Stomach smooth muscle (tissue), 2 donors: Measurements from ENCODE around the gene UXS1.

Source experiments
- H3K27ac ChIP-seq: one replicate; pipeline ENCODE4 v1.7.0; 2013; ENCODE audit warnings: mild to moderate bottlenecking, low read length, inconsistent platforms
- H3K27me3 ChIP-seq, 2 donors: one replicate each; pipeline ENCODE4 v1.7.0; 2013; ENCODE audit warnings: low read length in 2 of 2; ENCODE audit not compliant: insufficient read depth in 2 of 2, control insufficient read depth in 1 of 2
- H3K36me3 ChIP-seq, 2 donors: one replicate each; pipeline ENCODE4 v1.7.0; 2013; ENCODE audit warnings: low read length in 2 of 2; ENCODE audit not compliant: control insufficient read depth in 2 of 2, insufficient read depth in 2 of 2
- H3K4me1 ChIP-seq: one replicate; pipeline ENCODE4 v1.7.0; 2013; ENCODE audit warnings: low read length; ENCODE audit not compliant: control insufficient read depth, insufficient read depth
- H3K4me3 ChIP-seq, 2 donors: one replicate each; pipeline ENCODE4 v1.7.0; 2013; ENCODE audit warnings: low read length in 2 of 2
- H3K9ac ChIP-seq, 2 donors: one replicate each; pipeline ENCODE4 v1.7.0; 2013; ENCODE audit warnings: low read length in 2 of 2, mild to moderate bottlenecking in 1 of 2
- H3K9me3 ChIP-seq, 2 donors: one replicate each; pipeline ENCODE4 v1.7.0; 2013; ENCODE audit warnings: low read length in 2 of 2; ENCODE audit not compliant: control insufficient read depth in 2 of 2
- donor health status: healthy.
- donor health status: Pancreatic carcinoma.

UXS1 gene

GRCh38 chr2:106120432-106120831 is 73.7 kb downstream of the UXS1 start:
- Histone ChIP-seq H3K4me1 (peaks cover 8% of the 10 kb centered on the region), H3K36me3 (peaks cover 23 to 41% of the 10 kb centered on the region in 2 donors), H3K9ac (no peak overlapping the region), H3K4me3 (no peak overlapping the region), H3K27me3 (no peaks in the 10 kb centered on the region), H3K9me3 (no peaks in the 10 kb centered on the region), H3K27ac (no peak overlapping the region)

DNA sequence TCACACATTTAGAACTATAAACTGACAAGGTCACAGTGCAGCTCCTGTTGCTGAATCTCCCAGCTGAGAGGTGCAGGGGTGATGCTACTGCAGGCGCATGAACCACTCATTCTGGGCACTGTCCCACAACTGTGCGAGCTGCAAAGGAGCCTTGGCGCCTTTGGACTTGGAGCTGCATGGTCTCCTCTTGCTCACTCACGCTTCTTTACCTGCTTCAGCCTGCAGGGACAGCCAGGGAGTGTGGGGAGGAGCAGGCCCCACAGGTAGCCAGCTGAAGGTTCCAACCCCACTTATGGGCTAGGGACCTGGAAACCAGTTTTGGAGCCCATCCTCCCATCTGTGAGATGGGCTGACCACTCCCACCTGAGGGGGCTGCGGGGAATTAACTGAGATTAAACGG is 75.0 kb downstream of the UXS1 start:
- Histone ChIP-seq H3K36me3 (peaks cover 20 to 40% of the 10 kb centered on the region in 2 donors), H3K27me3 (no peaks in the 10 kb centered on the region), H3K9me3 (no peaks in the 10 kb centered on the region), H3K9ac (no peak overlapping the region), H3K4me1 (peaks cover 8% of the 10 kb centered on the region), H3K27ac (no peak overlapping the region), H3K4me3 (no peak overlapping the region)

DNA sequence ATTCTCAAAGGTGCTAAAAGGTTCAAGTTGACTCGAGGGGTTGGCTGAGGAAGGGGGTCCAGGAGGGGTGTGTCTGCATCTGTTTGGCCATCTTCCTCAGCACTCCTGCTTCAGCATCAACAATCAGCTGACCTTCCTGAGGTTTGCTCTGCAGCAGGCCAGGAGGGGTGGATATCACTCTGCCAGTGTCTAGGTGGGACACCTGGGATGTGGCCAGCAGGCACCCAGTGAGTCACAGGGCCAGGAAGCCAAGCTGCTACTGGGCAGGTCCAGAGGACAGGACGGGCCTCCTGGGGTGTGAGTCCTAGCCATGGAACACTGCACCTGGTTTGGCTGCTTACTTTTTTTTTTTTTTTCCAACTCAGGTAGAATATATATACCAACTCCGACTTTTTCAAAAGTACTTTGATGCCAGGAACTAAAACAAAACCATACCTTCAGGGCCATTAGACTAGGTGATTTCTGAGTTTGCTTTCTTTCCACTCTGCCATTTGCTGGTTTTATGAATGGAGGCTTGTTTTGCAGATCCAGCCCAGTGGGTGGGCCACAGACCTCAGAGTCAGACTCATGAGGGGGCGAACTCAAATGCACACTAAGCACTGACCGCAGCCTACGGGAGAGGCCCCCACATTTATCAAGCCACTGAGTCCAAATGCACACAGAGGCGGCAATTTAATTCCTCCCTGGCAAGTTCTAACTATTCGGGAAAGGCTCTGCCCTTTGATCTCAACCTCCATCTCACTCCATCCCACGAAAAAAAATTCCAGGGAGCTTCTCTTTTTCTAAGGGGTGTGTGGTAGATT is 76.0 kb downstream of the UXS1 start:
- Histone ChIP-seq H3K4me1 (peaks cover 8% of the 10 kb centered on the region), H3K27me3 (no peaks in the 10 kb centered on the region), H3K9ac (no peak overlapping the region), H3K4me3 (no peak overlapping the region), H3K27ac (no peak overlapping the region), H3K9me3 (no peaks in the 10 kb centered on the region), H3K36me3 (peaks cover 20 to 38% of the 10 kb centered on the region in 2 donors)

- no peak overlapping the region for H3K27ac ChIP-seq
Measured at GRCh38 chr2:106117347-106117746, 76.8 kb downstream of the UXS1 start.

DNA sequence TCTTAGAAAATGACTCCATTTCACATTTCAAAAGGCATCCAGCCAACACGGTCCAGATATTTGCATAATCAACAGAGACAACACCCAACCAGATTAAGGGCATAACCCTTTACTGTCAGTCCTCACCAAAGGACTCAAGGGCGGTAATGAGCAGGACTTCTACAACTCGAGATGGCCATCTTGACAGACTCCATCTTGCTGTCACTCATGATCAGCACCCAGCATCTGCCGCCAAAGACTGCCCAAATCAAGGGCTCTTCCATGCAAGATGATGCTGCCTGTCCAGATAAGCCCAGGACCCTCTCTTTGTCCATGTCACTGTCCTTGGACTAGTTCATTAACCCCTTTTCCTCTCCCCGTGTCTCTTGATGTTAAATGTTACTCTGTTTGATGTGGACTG is 77.9 kb downstream of the UXS1 start:
- no peaks in the 10 kb centered on the region for H3K4me1 ChIP-seq
- no peak overlapping the region for H3K27ac ChIP-seq
- no peaks in the 10 kb centered on the region for H3K27me3 ChIP-seq
- H3K4me3 ChIP-seq = no peak overlapping the region
- no peaks in the 10 kb centered on the region for H3K9me3 ChIP-seq
- H3K36me3 ChIP-seq = peaks cover 24 to 44% of the 10 kb centered on the region in 2 donors
- H3K9ac ChIP-seq = no peak overlapping the region

More at GRCh38 chr2:106117347-106117746, 76.8 kb downstream of the UXS1 start:
- peaks cover 20 to 39% of the 10 kb centered on the region in 2 donors for H3K36me3 ChIP-seq
- no peak overlapping the region for H3K9ac ChIP-seq
- H3K4me1 ChIP-seq = peaks cover 7% of the 10 kb centered on the region
- H3K9me3 ChIP-seq = no peaks in the 10 kb centered on the region
- no peaks in the 10 kb centered on the region for H3K27me3 ChIP-seq
- no peak overlapping the region for H3K4me3 ChIP-seq

DNA sequence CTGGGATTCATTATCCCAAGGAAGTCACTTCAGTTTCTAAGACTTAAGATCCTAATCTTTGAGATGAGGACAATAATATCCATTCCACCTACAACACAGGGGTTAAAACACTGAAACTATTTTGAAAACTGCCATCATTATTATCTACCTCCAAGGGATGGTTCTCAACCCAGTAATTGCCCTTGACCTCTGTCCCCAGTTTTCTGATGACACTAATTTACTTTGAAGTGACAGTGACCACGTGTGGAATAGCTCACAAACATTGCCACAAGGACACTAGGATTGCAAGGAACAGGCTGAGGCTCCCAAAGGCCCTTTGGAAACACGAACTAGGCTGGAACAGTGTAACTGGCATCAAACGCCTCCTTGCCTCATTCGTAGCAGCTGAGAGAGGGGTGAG is 78.4 kb downstream of the UXS1 start:
- Histone ChIP-seq H3K27me3 (no peaks in the 10 kb centered on the region), H3K9ac (no peak overlapping the region), H3K4me3 (no peak overlapping the region), H3K9me3 (no peaks in the 10 kb centered on the region), H3K36me3 (peaks cover 19 to 46% of the 10 kb centered on the region in 2 donors), H3K27ac (no peak overlapping the region), H3K4me1 (no peaks in the 10 kb centered on the region)

DNA sequence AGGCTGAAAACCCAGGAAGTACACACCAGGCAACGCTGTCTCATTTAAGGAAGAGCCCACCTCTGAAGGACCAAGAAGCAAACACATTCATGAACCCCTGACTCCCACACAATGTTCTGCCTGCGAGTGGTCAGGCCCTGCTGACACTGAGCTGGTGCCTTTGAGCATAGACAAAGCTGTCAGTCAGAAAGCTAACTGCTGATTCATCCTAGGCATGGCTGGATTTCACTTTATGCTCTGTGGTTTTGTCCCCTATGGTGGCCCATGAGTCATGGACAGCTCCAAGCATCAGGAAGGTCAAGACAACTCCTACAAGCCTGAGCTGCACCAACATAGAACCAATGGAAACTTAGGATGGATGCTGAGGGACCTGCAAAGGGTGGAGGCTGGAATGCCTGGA is 78.9 kb downstream of the UXS1 start:
- H3K4me3 ChIP-seq = no peak overlapping the region
- H3K27me3 ChIP-seq = no peaks in the 10 kb centered on the region
- H3K27ac ChIP-seq = no peak overlapping the region
- H3K9me3 ChIP-seq = no peaks in the 10 kb centered on the region
- H3K9ac ChIP-seq = no peak overlapping the region
- peaks cover 22 to 44% of the 10 kb centered on the region in 2 donors for H3K36me3 ChIP-seq
- peaks cover 1% of the 10 kb centered on the region for H3K4me1 ChIP-seq

- Histone ChIP-seq H3K27me3 (no peaks in the 10 kb centered on the region), H3K27ac (no peak overlapping the region), H3K9ac (no peak overlapping the region), H3K4me1 (peaks cover 4% of the 10 kb centered on the region), H3K4me3 (no peak overlapping the region), H3K9me3 (no peaks in the 10 kb centered on the region), H3K36me3 (peaks cover 26 to 46% of the 10 kb centered on the region in 2 donors)
Measured at GRCh38 chr2:106114166-106114565, 79.9 kb downstream of the UXS1 start.

GRCh38 chr2:106113361-106113966 is 80.6 kb downstream of the UXS1 start:
- no peak overlapping the region for H3K9ac ChIP-seq
- H3K4me1 ChIP-seq = peaks cover 6% of the 10 kb centered on the region
- no peak overlapping the region for H3K27ac ChIP-seq
- H3K27me3 ChIP-seq = no peaks in the 10 kb centered on the region
- H3K36me3 ChIP-seq = peaks cover 26 to 46% of the 10 kb centered on the region in 2 donors
- H3K9me3 ChIP-seq = no peaks in the 10 kb centered on the region
- no peak overlapping the region for H3K4me3 ChIP-seq

DNA sequence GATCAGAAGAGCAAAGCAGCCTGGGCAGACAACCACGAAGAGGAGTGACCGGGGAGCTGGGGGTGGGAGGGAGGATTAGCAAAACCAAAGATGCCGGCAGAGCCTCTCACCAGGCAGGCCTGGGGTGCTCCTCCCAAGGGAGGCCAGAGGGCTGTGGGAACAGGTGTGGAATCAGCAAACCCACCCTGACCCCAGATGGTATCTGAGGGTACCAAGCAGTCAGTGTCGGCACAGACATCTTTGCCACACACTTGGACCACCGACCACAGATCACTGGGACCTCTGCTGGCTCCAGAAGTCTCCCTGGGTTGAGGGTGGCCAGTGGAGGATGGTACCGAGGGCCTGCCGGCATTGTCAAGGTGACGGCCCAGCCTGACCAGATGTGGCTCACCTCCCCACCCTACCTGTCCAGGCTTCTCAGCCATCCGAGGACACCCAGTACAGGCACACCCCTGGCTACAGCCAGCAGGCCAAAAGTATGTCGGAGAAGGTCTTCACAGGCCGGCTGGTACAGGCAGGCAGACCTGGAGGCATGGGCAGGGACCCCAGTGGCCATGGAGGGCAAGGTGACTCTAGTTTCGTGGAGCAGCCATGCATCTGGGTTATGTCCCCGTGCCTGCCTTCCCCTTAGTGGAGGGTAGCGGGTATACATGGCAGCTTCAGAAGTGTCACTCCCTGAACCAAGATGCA is 82.1 kb downstream of the UXS1 start:
- Histone ChIP-seq H3K9ac (no peak overlapping the region), H3K27ac (no peak overlapping the region), H3K4me3 (no peak overlapping the region), H3K4me1 (peaks cover 20% of the 10 kb centered on the region), H3K9me3 (no peaks in the 10 kb centered on the region), H3K27me3 (no peaks in the 10 kb centered on the region), H3K36me3 (peaks cover 22 to 41% of the 10 kb centered on the region in 2 donors)
